GM12891 (cell line): ENCODE results near the gene GSC2.

Experiments used
- DNase-seq: peaks from one replicate; pipeline ENCODE4 v3.0.0; 2011; ENCODE audit warnings: low spot score; ENCODE audit not compliant: insufficient read length
- FAIRE-seq: peaks from 2 replicates; lab custom pipeline; 2011; peaks lifted over from hg19 to GRCh38; lab: Jason Lieb, UNC
- PAX5 ChIP-seq: IDR thresholded peaks from 2 replicates; pipeline ENCODE4 v1.6.1; 2011; ENCODE audit warnings: low read length, moderate library complexity, mild to moderate bottlenecking; ENCODE audit not compliant: insufficient read depth, severe bottlenecking
- POLR2A ChIP-seq: IDR thresholded peaks from 2 replicates; pipeline ENCODE4 v1.6.1; 2011; ENCODE audit warnings: low read depth, low read length, control low read depth
- POLR2AphosphoS5 ChIP-seq: IDR thresholded peaks from 2 replicates; pipeline ENCODE4 v1.6.1; 2011; ENCODE audit warnings: low read depth, low read length, control low read depth
- POU2F2 ChIP-seq: IDR thresholded peaks from 2 replicates; pipeline ENCODE4 v1.6.1; 2011; ENCODE audit warnings: low read depth, mild to moderate bottlenecking, control low read depth, low read length, moderate library complexity
- SPI1 ChIP-seq: IDR thresholded peaks from 2 replicates; pipeline ENCODE4 v1.6.1; 2011; ENCODE audit warnings: low read depth, low read length, control low read depth
- TAF1 ChIP-seq: IDR thresholded peaks from 2 replicates; pipeline ENCODE4 v1.6.1; 2011; ENCODE audit warnings: low read depth, low read length, control low read depth

Gene GSC2

GRCh38 chr22:19151329-19152191, 1.5 kb upstream of the GSC2 start:
- no peak for TF ChIP-seq TAF1
- TF ChIP-seq POLR2A, result no peak
- no peak for TF ChIP-seq SPI1
- no peak for TF ChIP-seq POLR2AphosphoS5
- TF ChIP-seq PAX5, result no peak
- no peak for TF ChIP-seq POU2F2
- no peak for FAIRE-seq
- no peak for DNase-seq

GRCh38 chr22:19150482-19151328, 613 bp upstream of the GSC2 start:
- TF ChIP-seq POU2F2 (no peak), POLR2AphosphoS5 (no peak), POLR2A (no peak), PAX5 (no peak), SPI1 (no peak), TAF1 (no peak)
- DNase-seq, result no peak
- FAIRE-seq, result no peak

GRCh38 chr22:19149047-19149883, 827 bp downstream of the GSC2 start:
- no peak for FAIRE-seq
- TF ChIP-seq TAF1, result no peak
- TF ChIP-seq PAX5, result no peak
- no peak for TF ChIP-seq POLR2A
- TF ChIP-seq SPI1, result no peak
- no peak for TF ChIP-seq POLR2AphosphoS5
- TF ChIP-seq POU2F2, result no peak
- DNase-seq, result no peak

GRCh38 chr22:19148417-19149046, 1.6 kb downstream of the GSC2 start:
- TF ChIP-seq TAF1 (no peak), POLR2AphosphoS5 (no peak), PAX5 (no peak), POU2F2 (no peak), SPI1 (no peak), POLR2A (no peak)
- DNase-seq (no peak), FAIRE-seq (no peak)

- FAIRE-seq, result no peak
- TF ChIP-seq POU2F2, result no peak
- DNase-seq, result no peak
Observed at GRCh38 chr22:19147195-19147780, 2.8 kb downstream of the GSC2 start.

GRCh38 chr22:19146215-19146968, 3.7 kb downstream of the GSC2 start:
- TF ChIP-seq PAX5 (no peak), POLR2A (no peak), POLR2AphosphoS5 (no peak), SPI1 (no peak)
- DNase-seq (no peak), FAIRE-seq (no peak)

- DNase-seq (no peak), FAIRE-seq (peak; percentile 74)
- TF ChIP-seq SPI1, result no peak
- no peak for TF ChIP-seq TAF1
- no peak for TF ChIP-seq POLR2AphosphoS5
- TF ChIP-seq PAX5, result no peak
- TF ChIP-seq POLR2A, result no peak
- TF ChIP-seq POU2F2, result no peak
Observed at GRCh38 chr22:19143967-19144400, 6.1 kb downstream of the GSC2 start.

GRCh38 chr22:19143212-19143611, 6.9 kb downstream of the GSC2 start:
- no peak for DNase-seq
- TF ChIP-seq POLR2AphosphoS5, result no peak
- TF ChIP-seq PAX5, result no peak
- no peak for TF ChIP-seq SPI1
- TF ChIP-seq POLR2A, result no peak
- TF ChIP-seq POU2F2, result no peak
- no peak for TF ChIP-seq TAF1
- FAIRE-seq, result no peak
